HepG2 (cell line): ENCODE measurements around the gene OSTF1. TPM values are rescaled to one million over a fixed set of nuclear protein-coding genes. Genes with fewer than 3 reads are reported as not detected.

Experiments used
- DR1 ChIP-seq: sonication (generic); formaldehyde crosslinking; IDR thresholded peaks from 2 replicates; pipeline ENCODE4 v1.8.0; 2021; ENCODE audit warnings: mild to moderate bottlenecking, missing genetic modification reagents, inconsistent platforms
- ELF1 ChIP-seq: sonication (generic); formaldehyde crosslinking; IDR thresholded peaks from 2 replicates; pipeline ENCODE4 v1.4.0; 2020; ENCODE audit warnings: missing genetic modification reagents
- FUBP1 ChIP-seq: sonication (generic); formaldehyde crosslinking; IDR thresholded peaks from 2 replicates; pipeline ENCODE4 v1.5.1; 2020; ENCODE audit warnings: missing genetic modification reagents, mild to moderate bottlenecking, borderline replicate concordance
- IKZF1 ChIP-seq: fragments of 450-650 bp; IDR thresholded peaks from 2 replicates; pipeline ENCODE4 v1.7.1; 2016
- MAFF ChIP-seq: IDR thresholded peaks from 2 replicates; pipeline ENCODE4 v1.6.1; 2011; ENCODE audit warnings: low read depth, low read length, improper control_type of control experiment
- MBD4 ChIP-seq: IDR thresholded peaks from 2 replicates; pipeline ENCODE4 v1.6.1; 2012; ENCODE audit warnings: low read length, inconsistent platforms, borderline replicate concordance
- NFKB2 ChIP-seq: sonication (generic); formaldehyde crosslinking; IDR thresholded peaks from 2 replicates; pipeline ENCODE4 v1.4.0; 2020; ENCODE audit warnings: missing genetic modification reagents, borderline replicate concordance
- PAX8 ChIP-seq: sonication (generic); formaldehyde crosslinking; IDR thresholded peaks from 2 replicates; pipeline ENCODE4 v1.8.0; 2022; ENCODE audit warnings: mild to moderate bottlenecking, missing genetic modification reagents, borderline replicate concordance
- SIN3A ChIP-seq: IDR thresholded peaks from 2 replicates; pipeline ENCODE4 v1.6.1; 2011; ENCODE audit warnings: low read depth, mild to moderate bottlenecking, control low read depth, low read length, borderline replicate concordance
- TBP ChIP-seq: sonication (generic); formaldehyde crosslinking; IDR thresholded peaks from 2 replicates; pipeline ENCODE4 v1.5.0; 2020; ENCODE audit warnings: missing genetic modification reagents
- TBX3 ChIP-seq: fragments of 450-650 bp; IDR thresholded peaks from 2 replicates; pipeline ENCODE4 v1.6.1; 2017; ENCODE audit warnings: antibody characterized with exemption, mild to moderate bottlenecking, inconsistent platforms, borderline replicate concordance
- ZBTB40 ChIP-seq, 2 experiments: fragments of 450-650 bp in 1 of 2; sonication (generic) in 1 of 2; formaldehyde crosslinking in 1 of 2; IDR thresholded peaks; 2 replicates each; pipeline versions ENCODE4 v1.6.1 to v1.8.0; 2016 to 2022; ENCODE audit warnings: antibody characterized with exemption in 1 of 2, mild to moderate bottlenecking in 1 of 2, missing genetic modification reagents in 1 of 2
- ZFP41 ChIP-seq: sonication (generic); formaldehyde crosslinking; IDR thresholded peaks from 2 replicates; pipeline ENCODE4 v1.4.0; 2020; ENCODE audit warnings: mild to moderate bottlenecking, missing genetic modification reagents, borderline replicate concordance
- ZMYM2 ChIP-seq: sonication (generic); formaldehyde crosslinking; IDR thresholded peaks from 2 replicates; pipeline ENCODE4 v1.8.0; 2022; ENCODE audit warnings: mild to moderate bottlenecking, missing genetic modification reagents
- ZNF124 ChIP-seq: sonication (generic); formaldehyde crosslinking; IDR thresholded peaks from 2 replicates; pipeline ENCODE4 v1.4.0; 2020; ENCODE audit warnings: missing genetic modification reagents
- ZNF30 ChIP-seq: sonication (generic); formaldehyde crosslinking; IDR thresholded peaks from 2 replicates; pipeline ENCODE4 v1.5.0; 2020; ENCODE audit warnings: mild to moderate bottlenecking, missing genetic modification reagents
- ZNF333 ChIP-seq: sonication (generic); formaldehyde crosslinking; IDR thresholded peaks from 2 replicates; pipeline ENCODE4 v1.4.0; 2020; ENCODE audit warnings: mild to moderate bottlenecking, missing genetic modification reagents, borderline replicate concordance
- ZNF670 ChIP-seq: sonication (generic); formaldehyde crosslinking; IDR thresholded peaks from 2 replicates; pipeline ENCODE4 v1.8.0; 2022; ENCODE audit warnings: mild to moderate bottlenecking, missing genetic modification reagents, borderline replicate concordance
- ZNF703 ChIP-seq: sonication (generic); formaldehyde crosslinking; IDR thresholded peaks from 2 replicates; pipeline ENCODE4 v1.5.1; 2020; ENCODE audit warnings: missing genetic modification reagents, mild to moderate bottlenecking, moderate library complexity, borderline replicate concordance
- polyA plus RNA-seq, 8 experiments: library from polyadenylated mRNA; depleted of rRNA in 3 of 8; stranded (reverse) in 7 of 8; unstranded in 1 of 8; fragments of >200 nt; fragmentation: Illumina TruSeq in 4 of 8; extraction: Trizol in 4 of 8; gene quantifications; 2 replicates each; pipeline versions ENCODE4 v1.2.1 to v1.2.3, GENCODE V29; 2011 to 2016; ENCODE audit warnings: low read depth in 4 of 8, missing spikeins in 1 of 8, mixed read lengths in 1 of 8; ENCODE audit not compliant: insufficient read depth in 1 of 8
- total RNA-seq, 5 experiments: library from RNA; depleted of rRNA; stranded (reverse); fragments of >200 nt; fragmentation: Illumina TruSeq; extraction: Trizol; gene quantifications; 2 replicates each; pipeline ENCODE4 v1.2.3, GENCODE V29; 2016; ENCODE audit warnings: low read depth in 1 of 5

Gene OSTF1
- total and polyA plus RNA-seq, 2 of the 13 experiments (the other 11 are each of a cell fraction or from before 2014, with no cell fraction given) = 16.8 to 39.0 TPM

- TF ChIP-seq ZBTB40 (IDR thresholded peaks at IDR 0.05) = no peak
- TF ChIP-seq ZBTB40 (CRISPR knock-in tag; IDR thresholded peaks at IDR 0.05) = peak; percentile 15; the same call in 1 of the 2 replicates
- TF ChIP-seq NFKB2 (CRISPR knock-in tag) = no peak
- TF ChIP-seq FUBP1 = no peak
- TF ChIP-seq ZFP41 = no peak
- TF ChIP-seq ZNF670 (CRISPR knock-in tag) = no peak
- no peak for TF ChIP-seq TBX3
- no peak for TF ChIP-seq ZNF703
- TF ChIP-seq ZNF30 (CRISPR knock-in tag) = no peak
- no peak for TF ChIP-seq PAX8
- no peak for TF ChIP-seq ZMYM2 (CRISPR knock-in tag)
- TF ChIP-seq MBD4 = no peak
- no peak for TF ChIP-seq MAFF
- TF ChIP-seq SIN3A = peak; percentile 57; the same call in 1 of the 2 replicates
- no peak for TF ChIP-seq ZNF333 (CRISPR knock-in tag)
- TF ChIP-seq DR1 (CRISPR knock-in tag) = no peak
- TF ChIP-seq ZNF124 = no peak
- no peak for TF ChIP-seq TBP (CRISPR knock-in tag)
- TF ChIP-seq ELF1 (CRISPR knock-in tag) = no peak; the same call in 1 of the 2 replicates
- no peak for TF ChIP-seq IKZF1
Measured at GRCh38 chr9:75087824-75088645, at the start of gene OSTF1, which contains the start of gene NMRK1 (continued).
